GM21529 (cell line): ENCODE measurements around the gene MMAB.

ENCODE experiments used
- ATAC-seq: cut with Tn5 transposase; IDR thresholded peaks from one replicate; pipeline ENCODE4 v1.9.1; 2021; ENCODE audit not compliant: unreplicated experiment

Gene MMAB

GRCh38 chr12:109541413-109541726 is 31.9 kb downstream of the MMAB start:
- ATAC-seq: no peak

- ATAC-seq: no peak
Observed at GRCh38 chr12:109540526-109541412, 32.5 kb downstream of the MMAB start.

DNA sequence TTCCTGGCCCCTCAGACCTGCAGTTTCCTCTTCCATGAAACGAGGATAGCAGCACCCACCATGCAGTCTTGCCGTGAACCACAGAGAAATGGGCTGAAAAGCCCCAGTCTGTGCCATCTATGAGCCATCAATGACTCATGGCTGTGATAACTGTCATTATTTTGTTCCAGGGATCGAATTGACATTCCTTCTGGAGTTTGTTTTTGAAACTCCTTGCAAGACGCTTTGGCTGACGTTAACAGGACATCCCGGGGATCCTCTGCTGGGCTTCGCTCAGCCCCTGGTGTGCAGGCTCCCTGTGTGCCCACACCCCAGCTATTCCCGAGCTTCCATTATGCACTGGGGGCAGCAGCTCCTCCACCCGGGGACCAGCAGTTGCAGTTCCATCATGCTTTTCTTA is 33.8 kb downstream of the MMAB start:
- ATAC-seq: no peak

DNA sequence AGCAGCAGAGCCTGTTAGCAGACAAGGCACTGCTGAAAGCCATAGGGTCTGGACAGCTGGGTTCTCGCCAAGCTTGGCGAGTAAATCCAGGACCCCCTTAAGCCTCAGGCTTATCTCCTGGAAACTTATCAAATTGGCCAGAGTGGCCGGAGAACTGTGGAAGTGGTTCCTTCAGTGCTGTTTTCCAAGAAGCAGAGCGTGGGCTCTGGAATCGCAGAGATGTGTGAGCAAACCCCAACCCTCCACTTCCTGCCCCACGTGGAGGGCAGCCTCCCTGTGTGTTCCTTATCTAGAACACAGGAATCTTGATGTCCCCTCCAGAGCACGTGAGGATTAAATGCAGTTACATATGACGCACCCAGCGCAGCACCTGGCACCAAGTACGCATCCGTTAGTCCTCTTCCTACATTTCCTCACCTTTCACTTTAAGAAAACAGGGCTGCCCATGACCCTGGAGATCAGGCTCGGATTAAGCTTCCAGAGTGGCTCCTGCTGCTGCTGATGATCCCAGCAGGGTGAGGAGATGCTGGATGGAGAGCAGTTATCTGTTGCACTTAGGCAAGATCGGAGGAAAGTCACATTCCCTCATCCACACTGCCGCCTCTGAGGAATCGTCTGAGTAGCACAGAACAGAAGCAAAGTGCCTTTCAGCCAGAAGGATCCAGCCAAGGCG is 35.0 kb downstream of the MMAB start:
- ATAC-seq: no peak

DNA sequence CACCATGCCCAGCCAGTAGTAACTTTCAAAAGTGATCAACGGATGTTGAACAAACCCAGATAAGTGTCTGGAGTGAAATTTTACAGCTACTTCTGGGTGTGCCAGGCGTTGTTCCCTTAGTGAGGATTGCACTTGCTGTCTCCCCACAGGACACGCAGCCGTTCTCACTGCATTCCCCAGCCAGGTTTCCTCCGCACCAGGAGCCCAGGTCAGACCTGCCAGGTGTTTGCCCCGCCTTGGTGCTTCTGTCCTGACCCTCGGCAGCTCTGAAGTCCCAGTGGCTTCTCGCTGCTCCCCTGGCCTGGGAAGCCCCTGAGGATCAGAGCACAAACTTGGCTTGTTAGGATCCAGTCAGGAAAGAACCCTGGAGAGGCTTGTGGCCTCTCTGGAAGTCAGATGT is 36.2 kb downstream of the MMAB start:
- no peak for ATAC-seq

GRCh38 chr12:109535863-109536250 is 37.4 kb downstream of the MMAB start:
- no peak for ATAC-seq

- no peak for ATAC-seq
Observed at GRCh38 chr12:109535231-109535862, 38.0 kb downstream of the MMAB start.

- no peak for ATAC-seq
Observed at GRCh38 chr12:109534456-109534855, 38.8 kb downstream of the MMAB start.

GRCh38 chr12:109533487-109533740 is 39.9 kb downstream of the MMAB start:
- no peak for ATAC-seq

- no peak for ATAC-seq
Observed at GRCh38 chr12:109532721-109533486, 40.4 kb downstream of the MMAB start.

DNA sequence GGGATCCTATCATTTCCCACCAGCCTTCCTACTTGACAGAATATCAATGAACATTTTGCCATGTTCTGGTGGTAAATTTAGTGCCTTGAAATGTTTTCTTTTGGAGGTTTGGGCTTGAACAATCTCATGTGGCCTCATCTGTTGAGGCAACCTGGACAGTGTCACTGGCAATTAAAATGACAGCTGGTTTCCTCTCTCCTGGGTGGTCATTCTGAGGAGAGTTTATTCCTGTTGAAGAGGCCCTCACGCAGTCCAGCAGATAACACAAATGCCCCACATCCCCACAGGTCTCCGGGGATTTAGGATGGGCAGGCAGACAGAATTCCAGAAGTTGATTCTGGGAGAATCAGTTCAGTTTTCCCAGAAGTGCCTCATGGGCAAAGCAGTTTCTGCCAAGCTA is 41.9 kb downstream of the MMAB start:
- ATAC-seq: no peak

GRCh38 chr12:109529691-109530640 is 43.3 kb downstream of the MMAB start:
- ATAC-seq: no peak

DNA sequence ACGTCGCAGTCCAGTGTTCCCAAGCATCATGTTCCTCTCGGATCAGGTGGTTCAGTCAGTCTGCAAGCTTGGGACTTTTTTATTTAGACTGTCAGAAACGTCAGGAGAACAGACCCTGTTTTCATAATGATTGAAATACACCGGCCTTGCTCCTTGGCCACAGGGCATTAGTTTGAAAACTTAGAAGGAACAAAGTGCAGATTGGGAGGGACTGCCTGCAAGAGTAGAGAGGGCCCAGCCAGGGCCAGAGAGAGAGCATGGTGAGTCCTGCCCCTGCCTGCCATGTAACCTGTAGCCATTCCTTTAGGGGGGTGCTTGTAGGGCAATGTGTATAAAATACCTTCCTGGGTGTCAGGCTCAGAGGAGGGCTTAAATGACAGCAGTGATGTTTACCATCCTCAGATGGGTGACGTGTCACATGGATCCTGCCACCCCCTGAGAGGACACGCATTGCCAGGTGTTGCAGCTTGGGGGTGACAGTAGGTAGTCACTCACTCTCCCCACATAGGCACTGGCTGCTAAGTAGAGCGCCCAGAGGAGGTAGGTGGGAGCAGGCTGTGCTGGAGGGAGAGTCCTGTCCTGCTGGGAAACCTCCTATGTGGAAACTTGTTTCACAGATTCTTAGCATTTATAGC is 45.7 kb downstream of the MMAB start:
- ATAC-seq: no peak

DNA sequence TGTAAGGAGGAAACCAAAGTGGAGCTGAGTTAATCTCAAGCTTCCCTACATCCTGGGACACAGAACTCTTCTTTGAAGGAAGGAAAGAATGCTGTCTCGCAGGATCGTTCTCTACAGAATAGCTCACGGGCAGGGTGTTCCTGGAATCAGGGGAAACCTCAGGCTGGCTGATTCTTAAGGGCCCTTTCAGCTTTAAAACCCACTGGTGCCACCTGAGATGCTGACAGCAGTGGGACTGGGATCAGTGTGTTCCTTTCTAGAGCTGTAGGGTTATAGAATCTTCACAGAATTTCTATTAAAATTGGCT is 48.1 kb downstream of the MMAB start:
- no peak for ATAC-seq

GRCh38 chr12:109524466-109525278 is 48.6 kb downstream of the MMAB start:
- ATAC-seq: no peak

GRCh38 chr12:109523504-109523903 is 49.8 kb downstream of the MMAB start:
- no peak for ATAC-seq

DNA sequence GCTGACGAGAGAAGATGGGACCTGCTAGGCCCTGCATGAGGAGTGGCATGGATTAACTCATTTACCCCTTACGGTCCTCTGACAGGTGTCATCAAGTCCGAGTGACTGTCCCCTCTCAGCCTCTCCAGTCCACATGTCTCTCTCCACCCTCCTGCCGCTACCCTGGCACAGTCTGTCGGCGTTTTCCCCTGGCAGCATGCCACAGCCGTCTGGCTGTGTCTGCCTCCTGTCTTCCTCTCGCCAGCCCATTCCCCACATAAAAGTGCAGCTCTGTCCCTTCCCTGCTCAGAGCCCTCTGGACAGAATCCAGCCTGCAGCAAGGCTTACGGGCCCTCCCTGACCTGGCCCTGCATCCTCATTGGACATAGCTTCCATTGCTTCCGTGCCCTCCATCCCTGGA is 50.2 kb downstream of the MMAB start:
- no peak for ATAC-seq

DNA sequence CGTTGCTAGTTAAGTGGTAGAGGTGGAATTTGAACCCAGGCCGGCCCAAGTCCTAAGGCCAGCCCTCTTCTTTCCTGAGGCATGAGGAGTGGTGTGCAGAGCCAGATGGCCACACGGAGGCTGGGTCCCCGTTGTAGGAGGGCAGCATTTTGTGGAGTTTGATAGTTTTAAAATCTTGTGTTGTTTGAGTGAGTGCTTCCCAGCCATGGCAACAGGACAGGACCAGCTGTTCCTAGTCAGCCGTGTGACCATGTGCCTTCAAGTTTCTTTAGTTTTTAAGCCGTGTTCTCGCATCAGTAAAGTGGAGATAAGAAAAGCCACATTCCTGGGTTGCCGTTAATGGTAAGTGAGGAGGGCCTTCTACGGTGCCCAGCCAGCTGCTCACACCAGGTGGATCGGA is 51.5 kb downstream of the MMAB start:
- no peak for ATAC-seq

- ATAC-seq: no peak
Observed at GRCh38 chr12:109519787-109520186, 53.5 kb downstream of the MMAB start.
